ENCODE measurements around the gene PAX5.

Gene PAX5

DNA sequence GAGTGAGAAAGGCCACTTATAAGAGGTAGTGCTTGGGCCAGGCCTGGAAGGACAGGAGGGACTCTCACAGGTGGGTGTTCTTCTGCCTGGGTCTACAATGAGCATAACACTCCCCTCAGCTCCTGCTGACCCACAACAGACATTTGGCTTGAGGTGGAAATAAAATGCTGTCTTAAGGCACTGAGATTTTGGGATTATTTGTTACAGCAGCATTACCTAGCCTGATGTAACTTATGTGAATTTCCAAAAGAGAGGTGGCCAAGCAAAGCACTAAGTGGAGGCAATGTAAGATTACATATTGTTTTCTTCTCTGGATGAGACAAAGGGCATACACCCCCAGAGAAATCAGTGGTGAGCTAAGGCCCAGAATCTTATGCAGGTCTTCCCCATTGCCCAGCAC is 221.5 kb downstream of the PAX5 start:
- DNase-seq (ENCODE audit: low read depth), result no peak

DNA sequence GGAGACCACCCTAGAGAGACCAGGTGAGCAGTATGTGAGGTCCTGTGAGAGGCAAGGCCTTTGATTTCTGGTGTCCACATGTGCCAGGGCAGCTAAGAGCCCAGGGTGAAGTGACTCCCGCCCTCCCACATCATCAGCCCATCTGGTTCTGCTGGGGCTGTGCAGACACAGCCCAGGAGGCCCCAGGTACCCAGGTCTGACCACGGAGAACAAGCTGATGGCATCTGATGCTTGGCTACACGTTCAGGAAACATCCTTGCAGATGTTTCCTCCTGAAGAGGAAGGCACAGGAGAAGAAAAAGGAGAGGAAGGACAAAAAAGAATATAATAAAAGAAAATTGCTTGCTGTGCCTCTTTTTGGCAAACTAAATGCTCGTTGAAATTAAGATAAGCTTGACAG is 225.8 kb downstream of the PAX5 start:
- DNase-seq (ENCODE audit: low read depth), result no peak

DNA sequence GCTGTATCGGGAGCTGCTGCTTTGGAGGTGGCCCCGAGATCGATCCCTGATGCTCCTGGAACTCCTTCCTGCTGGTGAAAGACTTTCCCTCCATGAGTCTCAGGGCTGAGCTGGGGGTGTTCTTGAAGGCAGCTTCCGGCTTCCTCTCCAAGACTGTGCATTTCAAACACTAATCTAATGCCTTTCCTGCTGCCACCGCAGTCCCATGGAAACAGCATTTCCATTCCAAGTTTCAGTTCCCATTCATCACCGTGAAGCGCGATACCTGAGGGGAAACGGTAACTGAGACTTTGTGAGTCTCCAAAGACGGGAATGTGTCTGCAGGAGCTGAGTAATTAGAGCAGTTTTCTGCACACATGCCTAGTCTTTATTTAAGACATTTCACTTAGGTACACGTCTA is 230.1 kb downstream of the PAX5 start:
- no peak for DNase-seq (ENCODE audit: low read depth)

DNA sequence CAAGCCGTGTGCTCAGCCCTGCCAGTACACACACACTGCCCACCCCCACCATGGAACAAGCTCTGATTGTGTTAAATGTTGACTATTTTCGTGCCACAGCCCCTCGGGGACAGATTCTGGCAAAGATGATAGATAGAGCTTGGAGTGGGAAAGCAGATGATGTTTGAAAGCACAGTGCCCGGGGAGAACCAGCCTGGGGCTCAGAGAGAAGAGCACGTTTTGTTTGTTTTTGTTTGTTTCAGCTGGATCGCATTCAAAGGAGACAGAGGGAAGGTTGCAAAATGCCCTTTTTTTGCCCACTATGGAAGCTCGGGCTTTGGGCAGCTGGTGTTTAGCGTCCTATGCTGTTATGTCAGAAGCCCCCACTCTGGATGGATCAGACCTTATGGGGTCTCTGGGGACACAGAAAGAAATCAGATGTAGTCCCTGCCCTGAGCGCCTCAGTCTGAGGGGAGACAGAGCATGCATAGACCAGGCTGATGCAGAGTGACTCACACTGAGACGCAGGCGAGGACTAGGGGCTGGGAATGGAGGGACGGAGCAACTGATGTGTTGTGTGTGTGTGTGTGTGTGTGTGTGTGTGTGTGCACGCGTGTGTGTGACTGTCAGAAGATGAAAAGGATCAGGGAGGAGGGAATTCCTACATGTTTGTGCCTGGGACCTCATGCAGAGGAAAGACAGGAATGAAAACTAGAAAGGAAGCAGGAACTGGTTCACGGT is 231.7 kb downstream of the PAX5 start:
- no peak for DNase-seq (ENCODE audit: low read depth)

DNA sequence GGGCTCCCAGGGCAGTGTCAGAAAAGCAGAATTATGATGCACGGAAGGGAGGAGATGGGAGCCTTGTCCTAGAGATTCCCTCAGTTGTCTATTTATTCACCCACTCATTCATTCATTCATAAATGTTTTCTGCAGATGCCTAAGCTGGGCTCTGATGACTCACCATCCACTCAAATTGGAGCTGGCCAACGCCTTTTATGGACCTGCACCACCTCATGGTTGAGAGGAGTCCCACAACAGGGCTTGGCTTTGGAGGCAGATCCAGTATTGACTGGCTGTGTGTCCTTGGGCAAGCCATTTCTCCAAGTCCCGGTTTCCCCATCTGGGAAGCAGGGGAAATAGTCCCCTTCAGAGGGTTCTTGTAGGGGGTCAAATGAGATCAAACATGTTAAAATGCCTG is 233.6 kb downstream of the PAX5 start:
- DNase-seq (ENCODE audit: low read depth), result no peak

DNA sequence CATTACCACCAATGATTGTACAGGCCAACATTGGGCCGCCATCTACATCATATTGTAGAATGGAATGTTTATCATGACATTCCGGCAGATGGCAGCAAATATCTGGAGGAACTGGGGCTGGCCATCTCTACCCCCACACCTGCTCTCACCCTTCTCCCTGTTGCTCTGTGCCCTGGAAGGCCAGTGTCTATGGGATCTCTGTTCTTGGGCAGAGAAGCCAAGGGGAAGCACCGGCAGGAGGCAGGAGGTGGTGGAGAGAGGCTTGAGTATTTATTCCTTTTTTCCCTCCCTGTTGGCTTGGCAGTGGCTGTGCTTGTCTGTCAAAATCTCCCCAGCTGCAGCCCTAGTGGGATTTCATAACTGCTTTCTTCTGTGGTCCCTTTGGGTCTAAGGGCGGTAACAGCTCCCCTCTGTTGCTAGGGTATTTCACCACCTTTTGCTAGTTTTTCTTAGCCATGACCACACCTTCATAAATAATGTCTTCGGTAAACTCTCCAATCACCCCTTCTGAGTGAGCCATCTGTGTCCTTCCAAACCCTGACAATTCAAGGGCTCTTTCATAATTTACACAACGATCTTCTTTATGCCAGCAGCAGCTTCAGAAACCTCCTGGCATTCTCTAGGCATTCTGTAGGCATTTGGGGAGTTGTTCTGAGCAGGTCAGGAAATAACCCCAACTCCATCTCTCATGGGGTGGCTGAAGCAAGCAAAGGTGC is 235.6 kb downstream of the PAX5 start:
- DNase-seq (ENCODE audit: low read depth), result no peak

DNA sequence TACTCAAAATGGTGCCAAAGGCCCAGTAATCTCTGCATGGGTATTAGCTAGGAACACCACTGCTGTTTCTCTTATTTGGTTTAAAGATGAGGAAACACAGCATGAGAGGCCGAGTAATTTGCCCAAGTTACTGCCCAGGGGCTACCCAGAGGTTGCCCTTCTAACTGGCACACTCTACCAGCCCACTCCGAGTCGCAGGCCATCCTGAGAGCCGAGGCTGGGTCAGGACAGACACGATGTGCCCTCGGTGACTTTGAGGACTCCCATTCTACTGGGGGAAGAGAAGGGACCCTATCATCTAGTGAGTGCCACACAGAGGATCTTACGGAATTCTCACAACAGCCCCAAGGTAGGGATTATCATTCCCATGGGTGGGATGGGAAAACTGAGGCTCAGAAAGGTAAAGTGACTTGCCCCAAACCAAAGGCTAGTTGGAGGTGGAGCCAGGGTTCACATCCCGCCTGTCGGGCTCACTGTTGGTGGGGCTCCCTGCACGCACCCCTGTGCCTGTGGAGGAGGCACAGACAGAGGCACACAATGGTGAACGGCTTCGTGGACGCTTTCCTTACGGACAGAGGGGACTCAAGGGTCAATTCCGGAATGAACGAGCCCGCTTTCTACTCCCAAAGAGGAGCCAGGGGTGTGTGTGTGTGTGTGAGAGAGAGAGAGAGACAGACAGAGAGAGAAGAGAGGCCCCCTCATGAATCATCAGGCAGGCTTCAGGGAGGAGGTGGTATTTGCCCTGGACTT is 236.4 kb downstream of the PAX5 start:
- no peak for DNase-seq (ENCODE audit: low read depth)

DNA sequence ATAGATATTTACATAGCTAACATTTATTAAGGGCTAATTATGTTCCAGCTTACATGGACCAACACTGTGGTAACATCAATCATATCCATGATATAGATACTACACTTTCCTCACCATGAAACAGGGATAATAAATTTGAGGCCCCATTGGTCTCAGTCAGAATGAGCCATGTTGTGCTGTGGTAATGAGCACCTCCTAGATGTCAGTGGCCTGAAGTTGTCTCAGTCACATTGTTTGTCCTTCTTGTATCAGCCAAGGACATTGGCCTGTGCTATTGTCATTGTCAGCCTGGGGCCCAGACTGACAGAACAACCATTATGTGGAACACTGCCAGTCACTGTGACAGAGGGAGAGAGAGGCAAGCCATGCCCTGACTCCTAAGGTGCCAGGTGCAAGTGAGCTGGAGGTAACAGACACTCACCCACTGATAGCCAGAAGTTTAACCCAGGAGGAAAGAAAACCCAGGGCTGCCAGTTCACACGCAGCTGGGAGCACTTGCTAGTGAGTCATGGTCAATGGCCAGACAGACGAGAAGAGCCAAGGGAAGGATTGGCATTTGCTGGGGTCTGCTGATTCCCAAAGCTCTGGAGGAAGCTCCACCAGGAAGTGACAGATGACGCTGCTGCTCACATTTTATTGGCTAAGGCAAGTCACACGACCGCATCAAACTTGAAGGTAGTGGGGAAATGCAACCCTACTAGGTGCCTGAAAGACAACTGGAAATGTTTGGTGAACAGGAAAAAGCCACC is 237.2 kb downstream of the PAX5 start:
- DNase-seq (ENCODE audit: low read depth), result no peak

DNA sequence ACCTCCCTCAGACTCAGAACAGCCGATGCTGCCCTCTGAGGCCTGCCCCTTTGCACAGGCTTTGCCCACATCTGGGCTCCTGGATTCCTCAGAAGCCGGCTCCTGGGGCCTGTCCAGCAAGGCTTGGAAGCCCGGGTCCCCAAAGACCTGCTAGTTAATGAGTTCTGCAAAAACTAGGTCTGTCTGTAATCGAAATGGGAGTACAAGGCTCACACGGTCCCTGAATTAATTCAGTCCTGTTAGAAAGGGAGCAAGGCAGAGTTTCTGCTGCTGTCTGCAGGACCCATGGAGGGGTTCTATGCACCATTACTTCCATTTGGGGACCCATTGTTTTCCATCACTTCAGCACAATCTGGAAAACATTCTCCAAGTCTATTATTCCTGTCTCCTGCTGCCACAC is 239.6 kb downstream of the PAX5 start:
- no peak for DNase-seq (ENCODE audit: low read depth)

DNA sequence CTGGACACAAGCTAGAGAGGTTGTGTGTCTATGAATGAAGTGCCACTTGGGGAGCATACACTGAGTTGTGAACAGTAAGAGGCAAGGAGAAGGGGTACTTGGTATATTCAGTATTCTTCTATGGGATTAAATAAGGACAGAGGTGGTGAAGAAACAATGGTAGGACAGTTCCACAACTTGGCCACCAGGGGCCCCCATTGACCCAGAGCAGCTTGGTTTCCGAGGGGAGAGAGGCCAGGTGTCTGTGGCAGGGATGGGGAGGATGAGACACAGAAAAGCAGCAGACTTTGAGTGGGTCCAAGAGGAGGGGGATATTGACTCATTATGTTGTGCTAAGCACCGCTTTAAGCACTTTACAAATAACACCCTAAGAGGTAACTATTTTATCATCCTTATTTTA is 240.8 kb downstream of the PAX5 start:
- no peak for DNase-seq (ENCODE audit: low read depth)

DNA sequence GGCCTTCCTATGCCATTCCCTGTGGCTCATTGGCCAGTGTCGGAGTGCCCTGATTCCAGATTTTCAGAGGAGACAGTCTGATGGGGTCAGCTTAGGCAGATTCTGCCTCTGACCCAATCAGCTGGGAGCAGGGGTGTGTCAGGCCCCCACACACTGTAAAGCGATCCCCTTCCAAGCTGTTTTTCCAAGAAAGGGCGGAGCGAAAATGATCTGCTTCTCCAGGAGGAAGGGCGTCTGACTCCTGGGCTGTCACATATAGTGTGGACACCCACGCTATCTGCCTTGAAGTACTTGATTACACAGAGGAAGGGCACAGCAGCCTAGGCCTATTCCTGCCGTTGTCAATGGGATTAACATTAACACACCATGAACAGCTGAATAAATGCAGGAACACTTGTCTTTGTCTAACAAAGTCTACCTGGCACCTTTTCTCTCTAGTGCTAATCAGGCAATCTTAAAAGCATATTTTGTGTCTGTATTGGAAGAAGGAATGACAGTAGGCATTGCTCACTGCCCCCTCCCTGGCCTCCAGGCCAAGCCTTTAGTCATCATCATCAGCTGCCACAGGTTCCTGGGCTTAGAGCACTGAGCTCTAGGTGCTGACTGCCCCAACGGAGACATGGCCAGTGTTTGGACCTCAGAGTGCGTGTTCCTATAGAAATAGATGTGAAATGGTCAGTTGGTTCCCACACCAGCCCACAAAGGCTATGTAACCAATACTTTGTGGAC is 242.7 kb downstream of the PAX5 start:
- DNase-seq (ENCODE audit: low read depth), result no peak

DNA sequence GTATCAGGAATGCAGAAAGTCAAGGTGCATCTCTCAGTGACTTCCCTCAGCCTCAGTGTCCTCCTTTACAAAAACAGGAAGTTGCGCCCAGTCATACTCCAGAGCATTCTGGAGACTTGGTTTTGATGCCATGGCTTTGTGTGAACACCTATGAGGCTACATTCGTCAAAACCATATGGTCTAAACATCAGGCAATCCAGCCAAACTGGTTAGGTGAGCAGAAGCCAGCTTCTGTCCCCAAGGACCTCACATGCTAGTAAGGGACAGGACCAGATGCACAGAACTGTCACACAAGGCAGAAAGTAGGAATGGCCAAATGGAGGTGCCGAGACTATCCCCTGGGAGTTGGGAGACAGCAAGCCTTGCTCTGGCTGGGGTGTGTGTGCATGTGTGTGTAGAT is 244.2 kb downstream of the PAX5 start:
- no peak for DNase-seq (ENCODE audit: low read depth)

DNA sequence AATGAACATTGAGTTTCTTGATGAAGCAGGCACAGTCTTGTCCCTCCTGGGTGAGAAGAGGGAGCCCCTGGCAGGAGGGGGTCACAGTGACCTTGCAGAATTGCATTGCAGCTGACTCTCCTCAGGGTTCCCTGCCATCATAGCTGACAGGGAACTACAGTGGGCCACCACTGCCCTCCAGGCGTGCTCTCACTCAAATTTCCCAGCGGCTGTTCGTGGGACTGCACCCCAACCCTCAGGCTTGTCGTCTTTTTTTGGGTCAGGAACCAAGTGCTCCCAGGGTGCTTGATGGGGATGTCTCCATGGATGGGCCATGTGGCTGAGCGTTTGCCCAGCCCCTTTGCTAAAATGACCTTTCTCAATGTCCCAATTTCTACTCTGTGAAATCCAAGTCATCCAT is 245.5 kb downstream of the PAX5 start:
- DNase-seq (ENCODE audit: low read depth), result no peak

DNA sequence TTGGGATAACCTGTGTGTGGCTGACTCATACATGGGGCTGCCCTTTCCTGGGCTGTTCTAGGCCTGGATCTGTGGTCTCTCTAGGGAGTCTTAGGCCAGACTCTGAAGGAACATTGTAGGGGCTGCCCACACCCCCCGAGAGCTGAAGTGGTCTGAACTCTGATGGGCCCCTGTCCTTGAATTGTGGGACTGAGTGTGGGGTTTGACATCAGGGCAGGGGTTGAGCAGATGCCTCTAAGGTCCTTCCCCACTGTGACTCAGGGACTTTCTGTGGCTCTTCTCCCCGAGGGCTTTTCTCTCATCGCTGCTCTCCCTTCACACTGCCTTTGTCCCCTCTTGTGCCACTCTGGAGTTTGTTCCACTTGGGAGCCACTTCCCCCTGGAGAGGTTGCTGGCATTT is 246.4 kb downstream of the PAX5 start:
- DNase-seq (ENCODE audit: low read depth), result no peak
